ENCODE data around the gene DMD. TPM values are rescaled to one million over a fixed set of nuclear protein-coding genes. Genes with fewer than 3 reads are reported as not detected.

The DMD gene
- polyA plus RNA-seq, 3 donors = 0.23 TPM; not detected in 2

DNA sequence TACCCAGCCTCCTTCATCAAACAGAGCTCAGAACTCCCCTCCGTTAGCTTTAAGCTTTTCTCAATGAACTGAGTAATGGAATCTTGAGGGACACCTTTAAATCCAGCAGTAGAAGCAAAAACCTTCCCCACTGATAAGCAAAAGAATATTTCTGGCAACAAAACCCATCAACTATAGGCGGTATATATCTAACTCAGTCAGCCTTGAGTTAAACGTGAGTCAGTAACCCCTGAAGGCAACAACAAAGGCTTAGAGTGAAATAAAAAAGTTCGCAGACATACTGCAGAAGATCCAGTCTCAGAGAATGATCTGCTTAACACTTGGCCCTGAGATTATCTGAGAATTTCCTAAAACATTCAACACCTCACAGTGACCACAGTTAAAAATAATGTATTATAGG is 77.2 kb downstream of the DMD start:
- H3K36me3 ChIP-seq (replicated peaks in 1 of 2; ENCODE audit: control insufficient read depth in 1 of 2, insufficient read depth in 2 of 2, low read length in 2 of 2) = no peaks in the 10 kb centered on the region
- no CpG with 5 or more reads among the region's 4 CpGs for WGBS (ENCODE audit: insufficient coverage)

GRCh38 chrX:33133320-33133719 is 78.0 kb downstream of the DMD start:
- no peak overlapping the region for H3K4me3 ChIP-seq (replicated peaks in 1 of 3; ENCODE audit: low read depth in 2 of 3, low read length in 3 of 3)
- peaks cover 0 to 2% (median 0%) of the 10 kb centered on the region in 7 donors for H3K9me3 Mint-ChIP-seq
- no peaks in the 10 kb centered on the region for H3K27me3 Mint-ChIP-seq (ENCODE audit: low read depth in 3 of 3)
- TF ChIP-seq, protein P1, sequence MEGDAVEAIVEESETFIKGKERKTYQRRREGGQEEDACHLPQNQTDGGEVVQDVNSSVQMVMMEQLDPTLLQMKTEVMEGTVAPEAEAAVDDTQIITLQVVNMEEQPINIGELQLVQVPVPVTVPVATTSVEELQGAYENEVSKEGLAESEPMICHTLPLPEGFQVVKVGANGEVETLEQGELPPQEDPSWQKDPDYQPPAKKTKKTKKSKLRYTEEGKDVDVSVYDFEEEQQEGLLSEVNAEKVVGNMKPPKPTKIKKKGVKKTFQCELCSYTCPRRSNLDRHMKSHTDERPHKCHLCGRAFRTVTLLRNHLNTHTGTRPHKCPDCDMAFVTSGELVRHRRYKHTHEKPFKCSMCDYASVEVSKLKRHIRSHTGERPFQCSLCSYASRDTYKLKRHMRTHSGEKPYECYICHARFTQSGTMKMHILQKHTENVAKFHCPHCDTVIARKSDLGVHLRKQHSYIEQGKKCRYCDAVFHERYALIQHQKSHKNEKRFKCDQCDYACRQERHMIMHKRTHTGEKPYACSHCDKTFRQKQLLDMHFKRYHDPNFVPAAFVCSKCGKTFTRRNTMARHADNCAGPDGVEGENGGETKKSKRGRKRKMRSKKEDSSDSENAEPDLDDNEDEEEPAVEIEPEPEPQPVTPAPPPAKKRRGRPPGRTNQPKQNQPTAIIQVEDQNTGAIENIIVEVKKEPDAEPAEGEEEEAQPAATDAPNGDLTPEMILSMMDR (IDR thresholded peaks at IDR 0.05) = no peak
- H3K36me3 Mint-ChIP-seq = no peaks in the 10 kb centered on the region
- H3K4me1 Mint-ChIP-seq = no peaks in the 10 kb centered on the region
- no peaks in the 10 kb centered on the region for H3K4me1 ChIP-seq (ENCODE audit: control insufficient read depth in 1 of 2, insufficient read depth in 2 of 2, low read length in 2 of 2)
- H3K9ac ChIP-seq (ENCODE audit: insufficient read depth, low read length, poor library complexity, severe bottlenecking) = no peak overlapping the region
- no peak overlapping the region for H3K4me3 Mint-ChIP-seq
- H3K79me2 ChIP-seq (ENCODE audit: insufficient read depth, low read length) = no peaks in the 10 kb centered on the region
- H3K36me3 ChIP-seq (replicated peaks in 1 of 2; ENCODE audit: control insufficient read depth in 1 of 2, insufficient read depth in 2 of 2, low read length in 2 of 2) = no peaks in the 10 kb centered on the region
- no peak overlapping the region for H3K27ac ChIP-seq (ENCODE audit: low read depth in 1 of 2, low read length in 2 of 2)
- no peaks in the 10 kb centered on the region for H3K9me3 ChIP-seq (replicated peaks in 1 of 2; ENCODE audit: control insufficient read depth in 1 of 2, insufficient read depth in 1 of 2, low read length in 2 of 2)
- H3K27me3 ChIP-seq (ENCODE audit: control insufficient read depth in 2 of 2, insufficient read depth in 2 of 2, low read length in 2 of 2) = no peaks in the 10 kb centered on the region
- intact Hi-C loops (cut with micrococcal nuclease) = no loop called here
- no peak overlapping the region for H3K27ac Mint-ChIP-seq
- no peak for DNase-seq
- no CpG with 5 or more reads among the region's 3 CpGs for WGBS (ENCODE audit: insufficient coverage)
- H3K4me2 ChIP-seq (replicated peaks; ENCODE audit: extremely low read depth, low read length, poor library complexity, severe bottlenecking) = no peak overlapping the region
- H4K20me1 ChIP-seq (ENCODE audit: insufficient read depth, low read length) = no peaks in the 10 kb centered on the region
- no peak overlapping the region for H2AFZ ChIP-seq (ENCODE audit: insufficient read depth, low read depth, low read length, poor library complexity, severe bottlenecking)

More for the DNA sequence above, 77.2 kb downstream of the DMD start:
- Histone ChIP-seq H3K79me2 (ENCODE audit: insufficient read depth, low read length) (no peaks in the 10 kb centered on the region), H3K9ac (ENCODE audit: insufficient read depth, low read length, poor library complexity, severe bottlenecking) (no peak overlapping the region), H3K4me1 (ENCODE audit: control insufficient read depth in 1 of 2, insufficient read depth in 2 of 2, low read length in 2 of 2) (no peaks in the 10 kb centered on the region), H3K4me2 (replicated peaks; ENCODE audit: extremely low read depth, low read length, poor library complexity, severe bottlenecking) (no peak overlapping the region), H3K27ac (ENCODE audit: low read depth in 1 of 2, low read length in 2 of 2) (no peak overlapping the region), H3K4me3 (replicated peaks in 1 of 3; ENCODE audit: low read depth in 2 of 3, low read length in 3 of 3) (no peak overlapping the region), H4K20me1 (ENCODE audit: insufficient read depth, low read length) (no peaks in the 10 kb centered on the region), H2AFZ (ENCODE audit: insufficient read depth, low read depth, low read length, poor library complexity, severe bottlenecking) (no peak overlapping the region), H3K9me3 (replicated peaks in 1 of 2; ENCODE audit: control insufficient read depth in 1 of 2, insufficient read depth in 1 of 2, low read length in 2 of 2) (no peaks in the 10 kb centered on the region), H3K27me3 (ENCODE audit: control insufficient read depth in 2 of 2, insufficient read depth in 2 of 2, low read length in 2 of 2) (no peaks in the 10 kb centered on the region)
- TF ChIP-seq, protein P1 (IDR thresholded peaks at IDR 0.05) = no peak
- H3K36me3 Mint-ChIP-seq = no peaks in the 10 kb centered on the region
- intact Hi-C loops (cut with micrococcal nuclease) = no loop called here
- no peak overlapping the region for H3K4me3 Mint-ChIP-seq
- H3K4me1 Mint-ChIP-seq = no peaks in the 10 kb centered on the region
- H3K9me3 Mint-ChIP-seq = peaks cover 0 to 2% (median 0%) of the 10 kb centered on the region in 7 donors
- no peaks in the 10 kb centered on the region for H3K27me3 Mint-ChIP-seq (ENCODE audit: low read depth in 3 of 3)
- no peak for DNase-seq
- no peak overlapping the region for H3K27ac Mint-ChIP-seq

Measured in CD14-positive monocyte (primary cell).